HUES64 (cell line): Measurements from ENCODE around the gene KRT85.

Source experiments
- H3K27ac ChIP-seq: 2 replicates; pipeline ENCODE4 v1.7.0; 2013; ENCODE audit warnings: low read depth, low read length, inconsistent platforms
- H3K27me3 ChIP-seq: 2 replicates; pipeline ENCODE4 v1.6.1; 2013; ENCODE audit warnings: mild to moderate bottlenecking, low read length; ENCODE audit not compliant: insufficient read depth
- H3K36me3 ChIP-seq: 2 replicates; pipeline ENCODE4 v1.6.1; 2013; ENCODE audit warnings: mild to moderate bottlenecking, low read length; ENCODE audit not compliant: insufficient read depth
- H3K4me1 ChIP-seq: 2 replicates; pipeline ENCODE4 v1.6.1; 2013; ENCODE audit warnings: mild to moderate bottlenecking, low read length, moderate library complexity; ENCODE audit not compliant: insufficient read depth
- H3K4me3 ChIP-seq: 2 replicates; pipeline ENCODE4 v1.5.1; 2013; ENCODE audit warnings: mild to moderate bottlenecking, low read length, moderate library complexity
- H3K9ac ChIP-seq: 2 replicates; pipeline ENCODE4 v1.6.1; 2013; ENCODE audit warnings: mild to moderate bottlenecking, low read depth, low read length
- H3K9me3 ChIP-seq: 2 replicates; pipeline ENCODE4 v1.6.1; 2013; ENCODE audit warnings: low read depth, low read length; ENCODE audit not compliant: insufficient read depth
- WGBS: fragments of 150-250, 120-280 bp; methylation state at CpG from one replicate; pipeline ENCODE4 v1.1.7; 2013; ENCODE audit warnings: missing lambda C conversion rate; 5-methylcytosine and 5-hydroxymethylcytosine counted together

The KRT85 gene

DNA sequence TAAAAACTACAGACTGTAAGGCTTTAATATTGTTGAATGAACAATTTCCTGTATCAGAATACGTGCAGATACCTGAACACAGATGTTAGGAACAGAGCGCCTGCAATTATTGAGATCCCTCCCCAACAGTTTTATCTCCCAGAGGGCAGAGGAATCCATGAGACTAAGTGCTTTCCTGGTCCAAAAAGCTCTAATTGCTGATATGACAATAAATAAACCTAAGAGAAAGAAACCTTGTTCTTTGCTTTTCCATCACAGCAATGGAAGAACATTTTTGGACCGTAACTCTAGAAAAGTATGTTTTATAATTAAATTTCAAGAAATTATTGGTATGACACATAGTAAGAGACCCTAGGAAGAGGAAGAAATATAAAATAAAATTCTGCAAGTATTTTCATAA lies 33.1 kb downstream of the KRT85 start:
- no peaks in the 10 kb centered on the region for H3K9me3 ChIP-seq
- H3K4me1 ChIP-seq: no peaks in the 10 kb centered on the region; the same call in 1 of the 2 replicates
- no peaks in the 10 kb centered on the region for H3K27me3 ChIP-seq
- 97% methylated on average over 2 of the region's 3 CpGs for WGBS
- H3K27ac ChIP-seq: no peak overlapping the region
- no peak overlapping the region for H3K9ac ChIP-seq
- no peaks in the 10 kb centered on the region for H3K36me3 ChIP-seq
- H3K4me3 ChIP-seq: no peak overlapping the region

- no peaks in the 10 kb centered on the region for H3K27me3 ChIP-seq
- WGBS: 84% methylated on average over 3 of the region's 3 CpGs
- H3K27ac ChIP-seq: no peak overlapping the region
- no peaks in the 10 kb centered on the region for H3K36me3 ChIP-seq
- H3K4me1 ChIP-seq: no peaks in the 10 kb centered on the region; the same call in 1 of the 2 replicates
- H3K4me3 ChIP-seq: no peak overlapping the region
- no peaks in the 10 kb centered on the region for H3K9me3 ChIP-seq
- H3K9ac ChIP-seq: no peak overlapping the region
Measured at GRCh38 chr12:52333321-52333720, 34.0 kb downstream of the KRT85 start.

GRCh38 chr12:52332381-52332780 lies 34.9 kb downstream of the KRT85 start:
- Histone ChIP-seq H3K9me3 (no peaks in the 10 kb centered on the region), H3K27ac (no peak overlapping the region), H3K36me3 (no peaks in the 10 kb centered on the region), H3K4me3 (no peak overlapping the region), H3K27me3 (no peaks in the 10 kb centered on the region), H3K4me1 (no peaks in the 10 kb centered on the region; the same call in 1 of the 2 replicates), H3K9ac (no peak overlapping the region)
- 89% methylated on average over 1 of the region's 1 CpG for WGBS

- 91% methylated on average over 3 of the region's 3 CpGs for WGBS
- no peak overlapping the region for H3K4me3 ChIP-seq
- H3K36me3 ChIP-seq: no peaks in the 10 kb centered on the region
- no peak overlapping the region for H3K27ac ChIP-seq
- no peaks in the 10 kb centered on the region for H3K9me3 ChIP-seq
- H3K27me3 ChIP-seq: no peaks in the 10 kb centered on the region
- H3K4me1 ChIP-seq: no peaks in the 10 kb centered on the region; the same call in 1 of the 2 replicates
- no peak overlapping the region for H3K9ac ChIP-seq
Measured at GRCh38 chr12:52331833-52332232, 35.4 kb downstream of the KRT85 start.

GRCh38 chr12:52331039-52331438 lies 36.2 kb downstream of the KRT85 start:
- Histone ChIP-seq H3K9ac (no peak overlapping the region), H3K9me3 (no peaks in the 10 kb centered on the region), H3K27me3 (no peaks in the 10 kb centered on the region), H3K4me1 (no peaks in the 10 kb centered on the region; the same call in 1 of the 2 replicates), H3K36me3 (no peaks in the 10 kb centered on the region), H3K4me3 (no peak overlapping the region), H3K27ac (no peak overlapping the region)
- WGBS: 84% methylated on average over 1 of the region's 1 CpG

DNA sequence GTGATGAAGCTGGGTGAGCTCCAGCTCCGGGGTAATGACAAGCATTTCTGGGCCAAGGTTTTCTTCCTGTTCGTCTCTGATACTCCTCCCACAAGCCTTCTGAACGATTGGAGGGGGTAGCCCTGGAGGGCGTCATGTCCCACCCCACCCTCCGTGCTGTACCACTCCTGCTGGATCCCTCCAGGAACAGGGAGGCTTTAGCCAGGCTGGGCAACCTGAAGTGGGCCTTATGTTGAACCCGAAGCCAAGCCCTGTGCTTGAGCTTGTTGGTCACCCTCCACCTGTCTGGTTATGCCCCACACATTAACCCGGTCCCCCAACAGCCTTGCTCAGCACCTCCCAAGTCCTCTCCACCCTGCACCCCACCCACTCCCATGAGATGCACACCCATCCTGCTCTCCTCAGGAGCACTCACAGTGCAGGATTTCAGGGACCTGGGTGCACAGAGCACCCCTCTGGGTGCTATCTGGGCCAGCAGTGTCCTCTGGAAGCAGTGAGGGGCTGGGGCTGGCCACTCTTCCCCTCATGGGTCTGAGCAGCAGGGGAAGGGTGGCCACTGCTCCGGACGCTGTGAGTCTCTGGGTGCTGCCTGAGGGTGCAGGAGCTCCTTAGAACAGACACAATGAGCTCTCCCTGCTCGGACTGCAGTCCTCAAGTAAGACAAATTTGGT lies 39.3 kb downstream of the KRT85 start:
- H3K27me3 ChIP-seq: no peaks in the 10 kb centered on the region
- no peaks in the 10 kb centered on the region for H3K9me3 ChIP-seq
- H3K36me3 ChIP-seq: no peaks in the 10 kb centered on the region
- H3K4me3 ChIP-seq: no peak overlapping the region
- H3K27ac ChIP-seq: no peak overlapping the region
- 79% methylated on average over 10 of the region's 10 CpGs for WGBS
- H3K9ac ChIP-seq: no peak overlapping the region
- no peaks in the 10 kb centered on the region for H3K4me1 ChIP-seq

DNA sequence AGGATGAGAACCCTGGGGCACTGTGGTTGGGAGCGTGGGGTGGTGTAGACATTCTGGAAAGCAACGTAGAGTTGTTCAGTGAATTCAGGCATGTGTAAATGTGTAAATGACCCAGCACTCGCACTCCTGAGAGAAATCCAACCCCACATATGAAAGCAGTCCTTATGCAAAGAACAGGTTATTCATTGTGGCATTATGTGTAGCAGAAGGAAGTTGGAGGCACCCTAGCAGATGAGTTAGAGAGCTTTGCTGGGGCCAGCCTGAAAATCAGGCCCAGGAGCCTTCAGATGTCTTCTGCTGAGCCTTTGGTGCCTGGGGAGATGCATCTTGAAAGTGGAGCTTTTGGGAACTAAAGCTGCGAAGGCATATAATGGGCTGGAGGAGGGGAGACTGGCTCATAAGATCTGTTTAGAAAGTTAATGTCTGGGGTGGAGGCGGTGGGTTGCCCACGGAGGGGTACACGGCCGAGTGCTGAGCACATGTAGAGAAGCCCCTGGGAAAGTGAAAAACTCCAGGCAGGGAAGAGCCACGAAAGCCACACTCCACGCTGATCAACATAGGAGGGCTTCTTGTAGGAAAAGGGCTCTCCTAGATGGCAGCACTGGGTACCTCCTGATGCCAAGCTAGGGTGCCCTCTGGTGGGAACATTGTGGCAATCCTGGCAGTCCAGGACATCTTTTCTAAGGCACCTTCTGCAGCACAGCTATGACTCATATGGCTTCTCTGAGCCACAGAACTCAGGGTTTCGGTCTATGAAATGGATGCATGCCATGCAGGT lies 40.0 kb downstream of the KRT85 start:
- 44% methylated on average over 10 of the region's 11 CpGs for WGBS
- Histone ChIP-seq H3K36me3 (no peaks in the 10 kb centered on the region), H3K27ac (no peak overlapping the region), H3K27me3 (no peaks in the 10 kb centered on the region), H3K9ac (no peak overlapping the region), H3K4me1 (no peaks in the 10 kb centered on the region), H3K9me3 (no peaks in the 10 kb centered on the region), H3K4me3 (no peak overlapping the region)

DNA sequence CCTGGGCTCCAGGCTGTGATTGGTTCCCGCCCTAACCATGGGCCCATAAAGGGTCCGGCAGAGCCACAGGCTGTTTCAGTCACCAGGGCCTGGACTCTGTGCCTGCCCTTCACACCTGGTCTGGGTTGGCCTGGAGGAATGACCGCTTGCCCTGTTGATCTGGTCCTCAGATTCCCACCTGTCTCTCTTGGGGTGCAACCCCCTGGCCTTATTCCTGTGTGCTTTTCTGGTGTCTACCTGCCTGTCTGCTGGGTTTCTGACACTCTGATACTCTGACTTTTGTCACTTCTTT lies 43.2 kb downstream of the KRT85 start:
- Histone ChIP-seq H3K27ac (no peak overlapping the region), H3K27me3 (no peaks in the 10 kb centered on the region), H3K4me3 (no peak overlapping the region), H3K9me3 (no peaks in the 10 kb centered on the region), H3K9ac (no peak overlapping the region), H3K4me1 (no peaks in the 10 kb centered on the region), H3K36me3 (no peaks in the 10 kb centered on the region)
- 87% methylated on average over 3 of the region's 3 CpGs for WGBS

- H3K4me1 ChIP-seq: no peaks in the 10 kb centered on the region
- H3K27me3 ChIP-seq: no peaks in the 10 kb centered on the region
- H3K9ac ChIP-seq: no peak overlapping the region
- H3K27ac ChIP-seq: no peak overlapping the region
- H3K4me3 ChIP-seq: no peak overlapping the region
- H3K9me3 ChIP-seq: no peaks in the 10 kb centered on the region
- 91% methylated on average over 10 of the region's 10 CpGs for WGBS
- no peaks in the 10 kb centered on the region for H3K36me3 ChIP-seq
Measured at GRCh38 chr12:52323416-52324152, 43.7 kb downstream of the KRT85 start.

DNA sequence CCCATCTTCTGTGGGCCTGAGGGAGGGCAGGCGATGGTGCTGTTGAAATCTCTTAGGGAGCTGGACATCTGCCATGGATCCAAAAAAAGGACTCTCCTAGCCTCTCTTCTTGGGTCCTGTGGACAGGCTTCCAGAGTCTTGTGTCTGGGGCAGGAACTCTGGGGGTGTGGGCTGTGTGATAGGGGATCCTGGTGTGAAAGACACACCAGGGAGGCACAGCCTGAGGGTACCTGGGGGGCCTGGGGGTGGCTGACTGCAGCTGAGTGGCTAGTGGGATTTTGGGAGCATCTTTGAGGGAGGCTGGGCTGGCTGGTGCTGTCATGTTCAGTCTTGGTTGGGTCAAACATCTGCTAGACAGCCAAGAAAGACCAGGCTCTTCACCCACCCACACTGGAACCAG lies 44.3 kb downstream of the KRT85 start:
- WGBS: 83% methylated on average over 1 of the region's 1 CpG
- no peaks in the 10 kb centered on the region for H3K4me1 ChIP-seq
- no peak overlapping the region for H3K9ac ChIP-seq
- no peaks in the 10 kb centered on the region for H3K9me3 ChIP-seq
- H3K27me3 ChIP-seq: no peaks in the 10 kb centered on the region
- no peak overlapping the region for H3K4me3 ChIP-seq
- H3K27ac ChIP-seq: no peak overlapping the region
- no peaks in the 10 kb centered on the region for H3K36me3 ChIP-seq

DNA sequence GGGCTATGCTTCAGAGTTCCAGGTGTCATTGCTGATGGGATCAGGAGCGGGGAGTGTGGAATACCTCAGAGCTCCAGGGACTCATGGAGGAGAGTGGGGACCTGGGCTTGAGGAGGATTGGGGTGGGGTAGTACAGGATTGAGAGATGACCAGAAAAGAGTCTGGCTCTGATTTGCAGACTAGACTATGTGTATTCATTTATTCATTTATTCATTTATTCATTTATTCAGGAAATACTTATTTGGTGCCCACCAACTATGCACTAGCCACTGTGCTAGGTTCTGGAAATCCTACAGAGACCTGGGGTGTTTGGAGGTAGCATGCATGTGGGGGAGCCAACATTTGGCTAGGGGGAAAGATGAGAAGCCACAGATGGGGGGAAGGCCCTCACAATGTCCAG lies 45.2 kb downstream of the KRT85 start:
- H3K9me3 ChIP-seq: no peaks in the 10 kb centered on the region
- H3K9ac ChIP-seq: no peak overlapping the region
- H3K4me1 ChIP-seq: no peaks in the 10 kb centered on the region
- no peaks in the 10 kb centered on the region for H3K36me3 ChIP-seq
- no peak overlapping the region for H3K27ac ChIP-seq
- no peak overlapping the region for H3K4me3 ChIP-seq
- H3K27me3 ChIP-seq: no peaks in the 10 kb centered on the region
- 91% methylated on average over 1 of the region's 1 CpG for WGBS
